ENCODE results near the gene C11orf52.
"Not testable (repeated sequence)": the region's sequence is repeated elsewhere in the genome, so short reads cannot be mapped to it uniquely, and the experiment has no call there.

The C11orf52 gene

DNA sequence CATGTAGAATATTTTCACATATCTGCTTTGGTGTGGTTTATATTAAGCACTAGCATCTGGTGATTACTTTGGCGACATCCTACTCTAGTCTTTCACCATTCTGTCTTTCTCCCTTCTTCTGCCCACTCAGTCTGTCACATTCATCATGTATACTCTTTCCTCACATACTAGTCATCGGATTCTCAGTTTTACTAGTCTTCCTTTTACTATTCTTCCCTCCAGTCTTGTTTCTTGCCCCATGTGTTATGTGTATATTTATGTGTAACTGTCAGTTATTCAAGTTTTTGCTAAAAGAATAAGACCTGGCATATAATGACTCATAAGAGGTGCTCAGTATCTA lies 13.9 kb downstream of the C11orf52 start:
- H3K27ac ChIP-seq (ENCODE audit: low read depth, low read length): no peak overlapping the region
- H3K79me2 ChIP-seq (ENCODE audit: insufficient read depth, low read length): no peaks in the 10 kb centered on the region
- no peak overlapping the region for H3K4me2 ChIP-seq (ENCODE audit: low read depth, low read length, poor library complexity, severe bottlenecking)
- H3K27me3 ChIP-seq (ENCODE audit: low read length): no peaks in the 10 kb centered on the region
- no peak overlapping the region for H3K9ac ChIP-seq (ENCODE audit: low read length)
- H3F3A ChIP-seq (ENCODE audit: insufficient read depth): no peaks in the 10 kb centered on the region
- no peaks in the 10 kb centered on the region for H3K9me2 ChIP-seq (replicated peaks; ENCODE audit: insufficient read depth, low read length)
- H4K20me1 ChIP-seq (ENCODE audit: low read depth, low read length): no peaks in the 10 kb centered on the region
- H2AFZ ChIP-seq (ENCODE audit: low read depth, low read length, severe bottlenecking): no peak overlapping the region
- H3K4me3 ChIP-seq (ENCODE audit: insufficient read depth, low read length, poor library complexity, severe bottlenecking): no peak overlapping the region
- TF ChIP-seq CTCF (IDR thresholded peaks at IDR 0.05; ENCODE audit: insufficient read depth, low read length, poor library complexity, severe bottlenecking): no peak
- TF ChIP-seq EZH2phosphoT487 (conservative IDR thresholded peaks at IDR 0.05; ENCODE audit: low read length): no peak
- H3K9me3 ChIP-seq (ENCODE audit: insufficient read depth, low read length): no peaks in the 10 kb centered on the region
- no peaks in the 10 kb centered on the region for H3K36me3 ChIP-seq (ENCODE audit: low read length)

GRCh38 chr11:111933176-111933575 lies 14.5 kb downstream of the C11orf52 start:
- H3K4me3 ChIP-seq (ENCODE audit: insufficient read depth, low read length, poor library complexity, severe bottlenecking); H3K79me2 ChIP-seq (ENCODE audit: insufficient read depth, low read length): not testable (repeated sequence)

DNA sequence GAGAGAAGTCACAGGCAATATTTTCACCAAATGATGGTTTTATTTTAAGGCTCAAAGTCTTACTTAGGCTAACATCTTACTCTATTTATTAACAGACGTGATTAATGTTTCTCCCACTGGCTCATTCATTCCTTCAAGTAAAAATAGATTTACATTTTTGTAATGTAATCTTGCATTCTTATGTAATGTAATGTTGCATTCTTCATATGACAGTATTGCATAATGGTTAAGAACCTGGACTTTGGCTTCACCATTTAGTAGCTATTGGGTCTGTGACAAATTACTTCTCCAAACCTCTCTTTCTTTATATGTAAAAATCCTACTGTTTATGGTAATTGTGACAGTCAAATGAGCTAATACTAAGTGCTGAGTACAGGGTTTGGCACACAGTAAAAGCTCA lies 15.2 kb downstream of the C11orf52 start:
- H3K27ac ChIP-seq (ENCODE audit: low read depth, low read length): no peak overlapping the region
- no peaks in the 10 kb centered on the region for H3K9me2 ChIP-seq (replicated peaks; ENCODE audit: insufficient read depth, low read length)
- no peak overlapping the region for H3K4me2 ChIP-seq (ENCODE audit: low read depth, low read length, poor library complexity, severe bottlenecking)
- H3F3A ChIP-seq (ENCODE audit: insufficient read depth): no peaks in the 10 kb centered on the region
- no peak overlapping the region for H3K4me3 ChIP-seq (ENCODE audit: insufficient read depth, low read length, poor library complexity, severe bottlenecking)
- no peak overlapping the region for H2AFZ ChIP-seq (ENCODE audit: low read depth, low read length, severe bottlenecking)
- no peaks in the 10 kb centered on the region for H3K27me3 ChIP-seq (ENCODE audit: low read length)
- H3K9ac ChIP-seq (ENCODE audit: low read length): no peak overlapping the region
- TF ChIP-seq EZH2phosphoT487 (conservative IDR thresholded peaks at IDR 0.05; ENCODE audit: low read length) (no peak), CTCF (IDR thresholded peaks at IDR 0.05; ENCODE audit: insufficient read depth, low read length, poor library complexity, severe bottlenecking) (no peak)
- H4K20me1 ChIP-seq (ENCODE audit: low read depth, low read length): no peaks in the 10 kb centered on the region
- no peaks in the 10 kb centered on the region for H3K79me2 ChIP-seq (ENCODE audit: insufficient read depth, low read length)
- H3K36me3 ChIP-seq (ENCODE audit: low read length): no peaks in the 10 kb centered on the region
- H3K9me3 ChIP-seq (ENCODE audit: insufficient read depth, low read length): no peaks in the 10 kb centered on the region

More at GRCh38 chr11:111933176-111933575, 14.5 kb downstream of the C11orf52 start:
- H4K20me1 ChIP-seq (ENCODE audit: low read depth, low read length); H3K9ac ChIP-seq (ENCODE audit: low read length); H3F3A ChIP-seq (ENCODE audit: insufficient read depth); H3K27me3 ChIP-seq (ENCODE audit: low read length); H3K9me3 ChIP-seq (ENCODE audit: insufficient read depth, low read length); H3K4me2 ChIP-seq (ENCODE audit: low read depth, low read length, poor library complexity, severe bottlenecking); H3K9me2 ChIP-seq (replicated peaks; ENCODE audit: insufficient read depth, low read length); H3K36me3 ChIP-seq (ENCODE audit: low read length); H2AFZ ChIP-seq (ENCODE audit: low read depth, low read length, severe bottlenecking); H3K27ac ChIP-seq (ENCODE audit: low read depth, low read length): not testable (repeated sequence)

DNA sequence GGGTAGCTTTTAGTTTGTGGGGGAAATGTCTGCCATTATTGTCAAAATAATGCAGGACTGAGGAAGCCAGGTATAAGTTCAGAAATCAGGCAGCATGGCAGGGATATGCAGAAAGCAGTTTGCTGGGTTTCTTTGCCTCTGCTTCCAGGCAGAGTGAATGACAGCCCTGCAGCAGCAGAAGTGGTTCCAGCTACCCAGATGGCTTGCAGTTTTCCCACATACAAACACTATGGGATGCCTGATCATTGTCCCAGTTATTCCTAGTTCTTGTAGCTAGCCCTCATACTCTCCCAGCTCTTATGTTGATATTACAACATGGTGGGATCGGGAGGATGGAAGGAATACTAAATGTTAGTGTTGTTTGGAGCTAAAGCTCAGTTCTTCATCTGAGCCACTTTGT lies 15.6 kb downstream of the C11orf52 start:
- no peak overlapping the region for H3K4me2 ChIP-seq (ENCODE audit: low read depth, low read length, poor library complexity, severe bottlenecking)
- H3K9ac ChIP-seq (ENCODE audit: low read length): no peak overlapping the region
- no peak for TF ChIP-seq CTCF (IDR thresholded peaks at IDR 0.05; ENCODE audit: insufficient read depth, low read length, poor library complexity, severe bottlenecking)
- TF ChIP-seq EZH2phosphoT487 (conservative IDR thresholded peaks at IDR 0.05; ENCODE audit: low read length): no peak

More for the DNA sequence above, 15.6 kb downstream of the C11orf52 start:
- H4K20me1 ChIP-seq (ENCODE audit: low read depth, low read length): no peaks in the 10 kb centered on the region
- H3F3A ChIP-seq (ENCODE audit: insufficient read depth): no peaks in the 10 kb centered on the region
- no peak overlapping the region for H3K27ac ChIP-seq (ENCODE audit: low read depth, low read length)
- H3K4me3 ChIP-seq (ENCODE audit: insufficient read depth, low read length, poor library complexity, severe bottlenecking): no peak overlapping the region
- H3K79me2 ChIP-seq (ENCODE audit: insufficient read depth, low read length): no peaks in the 10 kb centered on the region
- H3K9me2 ChIP-seq (replicated peaks; ENCODE audit: insufficient read depth, low read length): no peaks in the 10 kb centered on the region
- H2AFZ ChIP-seq (ENCODE audit: low read depth, low read length, severe bottlenecking): no peak overlapping the region
- no peaks in the 10 kb centered on the region for H3K27me3 ChIP-seq (ENCODE audit: low read length)
- H3K36me3 ChIP-seq (ENCODE audit: low read length): no peaks in the 10 kb centered on the region
- H3K9me3 ChIP-seq (ENCODE audit: insufficient read depth, low read length): no peaks in the 10 kb centered on the region
